Measurements from ENCODE around the gene CNR2.
"Not testable (repeated sequence)": the region's sequence is repeated elsewhere in the genome, so short reads cannot be mapped to it uniquely, and the experiment has no call there.

CNR2 gene

DNA sequence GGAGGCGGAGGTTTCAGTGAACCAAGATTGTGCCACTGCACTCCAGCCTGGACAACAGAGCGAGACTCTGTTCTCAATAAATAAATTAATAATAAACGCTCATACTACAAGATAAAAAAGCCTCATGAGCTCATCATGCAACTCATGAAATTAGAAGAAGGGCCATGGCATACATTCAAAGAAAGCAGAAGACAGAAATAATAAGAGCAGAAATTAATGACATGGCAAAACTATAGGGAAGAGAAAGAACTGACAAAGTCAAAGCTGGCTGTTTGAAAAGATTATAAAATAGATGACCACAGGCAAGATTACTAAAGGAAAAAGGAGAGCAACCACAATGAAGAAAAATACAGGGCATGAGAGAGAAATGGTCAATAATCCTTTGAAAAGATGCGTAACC is 30.4 kb downstream of the CNR2 start:
- DNase-seq (ENCODE audit: low spot score): no peak

DNA sequence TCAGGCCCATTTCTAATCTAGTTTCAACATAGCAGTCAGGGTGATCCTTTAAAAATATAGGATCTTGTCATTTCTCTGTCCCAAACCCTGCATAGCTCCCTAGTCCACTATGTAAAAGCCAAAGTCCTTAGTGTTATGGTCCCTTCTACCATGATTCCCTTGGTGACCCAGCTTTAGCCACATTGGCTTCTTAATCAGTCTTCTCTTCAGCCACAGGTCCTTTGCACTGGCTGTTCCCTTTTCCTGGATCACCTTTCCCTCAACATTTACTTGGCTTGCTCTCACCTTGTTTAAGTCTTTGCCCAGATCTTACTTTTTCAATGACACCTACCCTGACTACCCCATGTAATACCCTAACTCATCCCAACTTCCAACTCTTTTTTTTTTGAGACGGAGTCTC is 33.4 kb downstream of the CNR2 start:
- no peak for DNase-seq (ENCODE audit: low spot score)

DNA sequence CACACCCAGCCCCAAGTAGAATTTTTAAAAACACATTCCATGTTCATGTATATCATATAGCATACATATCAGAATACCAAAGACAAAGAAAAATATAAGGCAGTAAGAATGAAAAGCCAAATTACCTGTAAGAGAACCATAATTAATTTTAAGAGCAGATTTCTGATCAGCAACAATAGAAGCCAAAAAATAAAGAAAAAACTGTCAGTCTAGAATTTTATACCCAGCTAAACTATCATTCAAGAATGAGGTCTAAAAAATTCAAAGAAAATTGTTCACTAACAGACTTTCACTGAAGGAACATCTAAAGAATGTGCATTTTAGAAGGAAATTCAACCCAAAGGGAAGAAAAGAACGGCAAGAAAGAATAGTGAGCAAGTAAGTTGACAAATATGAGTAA is 34.5 kb downstream of the CNR2 start:
- no peak for DNase-seq (ENCODE audit: low spot score)

DNA sequence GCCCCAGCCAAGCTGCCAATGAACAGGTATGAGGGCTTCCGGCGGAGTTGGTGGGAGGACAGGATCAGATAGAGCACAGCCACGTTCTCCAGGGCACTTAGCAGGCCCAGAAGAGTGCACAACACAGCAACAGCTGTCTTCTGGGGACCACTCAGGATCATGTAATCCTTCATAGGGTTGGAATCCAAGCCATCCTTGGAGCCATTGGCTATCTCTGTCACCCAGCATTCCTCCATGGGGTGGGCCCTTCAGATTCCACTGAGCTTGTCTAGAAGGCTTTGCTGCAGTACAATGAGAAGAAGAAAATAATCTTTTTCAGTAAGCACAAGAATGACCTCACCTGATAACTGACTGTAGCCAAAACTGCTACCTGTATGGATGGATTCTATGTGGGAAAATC is 37.8 kb downstream of the CNR2 start:
- no peak for DNase-seq (ENCODE audit: low spot score)

DNA sequence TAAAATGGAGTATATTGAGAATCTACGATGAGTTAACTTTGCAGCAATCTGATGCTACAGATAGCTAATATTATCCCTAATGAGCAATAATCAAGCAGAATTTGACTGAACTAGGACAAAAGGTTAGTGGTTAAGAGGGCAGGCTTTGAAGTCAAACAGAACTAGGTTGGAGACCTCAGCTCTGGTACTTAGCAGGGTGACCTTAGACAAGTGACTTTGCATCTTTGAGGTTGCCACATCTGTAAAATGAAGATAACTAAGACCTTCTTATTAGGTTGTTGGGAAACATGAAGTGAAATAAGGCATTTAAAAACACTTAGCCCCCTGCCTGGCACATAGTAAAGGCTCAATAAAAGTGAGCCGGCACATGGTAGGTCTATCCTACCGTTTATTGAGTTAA is 40.7 kb downstream of the CNR2 start:
- DNase-seq (ENCODE audit: low spot score): no peak

DNA sequence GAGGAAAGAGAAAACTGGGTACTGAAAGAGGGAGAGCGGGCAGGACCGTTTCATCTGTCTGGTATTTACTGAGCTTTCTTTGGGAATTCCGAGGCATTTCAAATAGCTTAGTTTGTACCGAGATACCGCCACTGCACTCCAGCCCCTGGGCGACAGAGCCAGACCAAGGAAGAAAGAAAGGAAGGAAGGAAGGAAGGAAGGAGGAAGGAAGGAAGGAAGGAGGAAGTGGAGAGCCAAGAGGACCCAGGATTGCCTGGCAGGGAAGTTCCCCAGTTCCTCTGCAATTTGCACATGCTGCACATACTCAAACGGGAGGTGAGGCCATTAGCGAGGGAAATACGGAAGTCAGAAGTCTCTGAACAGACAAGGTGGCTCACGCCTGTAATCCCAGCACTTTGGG is 44.1 kb downstream of the CNR2 start:
- no peak for DNase-seq (ENCODE audit: low spot score)

DNA sequence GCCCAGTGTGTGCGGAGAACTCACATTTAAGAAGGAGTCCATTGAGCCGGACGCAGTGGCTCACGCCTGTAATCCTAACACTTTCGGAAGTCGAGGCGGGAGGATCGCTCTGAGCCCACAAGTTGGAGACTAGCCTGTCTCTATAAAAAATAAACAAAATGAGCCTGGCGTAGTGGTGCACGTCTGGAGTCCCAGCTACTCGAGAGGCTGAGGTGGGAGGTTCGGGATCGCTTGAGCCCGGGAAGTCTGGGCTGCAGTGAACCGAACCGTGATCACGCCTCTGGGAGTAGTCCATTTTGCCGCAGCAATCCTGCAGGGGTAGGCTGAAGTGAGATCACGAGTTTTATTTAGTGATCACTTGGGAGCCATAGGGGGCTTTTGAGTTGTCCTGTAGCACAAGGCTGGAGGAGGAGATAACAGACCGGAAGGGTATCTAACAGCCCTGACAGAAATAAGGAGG is 44.6 kb downstream of the CNR2 start:
- no peak for DNase-seq (ENCODE audit: low spot score)

DNA sequence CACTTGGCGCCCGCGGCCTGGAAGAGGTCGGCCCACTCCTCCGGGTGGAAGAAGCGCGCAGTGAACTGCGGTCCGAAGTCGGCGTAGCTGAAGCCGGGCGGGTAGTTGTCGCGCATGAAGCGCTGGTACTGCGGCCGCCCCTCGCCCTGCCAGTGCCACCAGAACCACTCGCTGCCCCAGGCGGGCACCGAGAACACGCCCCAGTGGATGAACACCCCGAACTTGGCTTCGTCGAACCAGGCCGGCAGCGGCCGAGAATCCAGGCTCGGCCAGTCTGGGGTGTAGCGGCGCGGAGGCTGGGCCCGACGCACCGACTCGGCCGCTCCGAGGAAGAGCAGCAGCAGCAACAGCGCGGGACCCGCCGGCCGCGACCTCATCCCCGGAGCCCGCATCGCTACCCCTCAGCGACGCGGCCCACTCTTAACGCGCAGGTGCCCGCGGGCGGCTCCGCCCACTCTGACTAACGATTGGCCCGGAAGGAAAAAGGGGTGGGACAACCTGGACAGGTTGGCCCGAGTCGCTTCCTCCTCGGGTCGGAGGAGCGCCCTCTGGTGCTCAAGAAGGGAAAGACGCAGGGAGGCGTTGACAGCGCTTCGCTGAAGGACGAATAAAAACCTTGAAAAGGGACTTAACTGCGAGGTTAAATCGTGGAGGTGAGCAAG is 45.1 kb downstream of the CNR2 start, which contains the start of gene FUCA1:
TSS of gene FUCA1 (minus strand) at position 396 of the 662 bp plus-strand sequence. CDS start at position 392, 4 bp downstream.
- DNase-seq (ENCODE audit: low spot score): peak; percentile 98

DNA sequence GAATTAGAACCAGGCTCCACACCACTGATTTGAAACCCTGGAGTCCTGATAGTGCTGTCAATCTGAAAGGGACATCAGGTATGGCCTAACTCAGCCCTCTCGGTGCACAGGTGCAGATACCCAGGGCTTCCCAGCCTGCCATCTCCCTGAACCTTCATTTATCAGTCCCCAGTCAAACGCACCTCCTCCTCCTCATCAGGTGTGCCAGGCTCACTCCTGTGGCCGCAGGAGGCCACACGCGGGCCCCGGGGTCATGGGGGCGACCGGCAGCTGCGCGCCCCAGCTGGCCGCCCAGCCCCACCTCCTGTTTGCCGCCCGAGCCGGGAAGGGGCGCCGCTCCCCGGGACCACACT is 45.6 kb downstream of the CNR2 start:
- DNase-seq (ENCODE audit: low spot score): no peak

DNA sequence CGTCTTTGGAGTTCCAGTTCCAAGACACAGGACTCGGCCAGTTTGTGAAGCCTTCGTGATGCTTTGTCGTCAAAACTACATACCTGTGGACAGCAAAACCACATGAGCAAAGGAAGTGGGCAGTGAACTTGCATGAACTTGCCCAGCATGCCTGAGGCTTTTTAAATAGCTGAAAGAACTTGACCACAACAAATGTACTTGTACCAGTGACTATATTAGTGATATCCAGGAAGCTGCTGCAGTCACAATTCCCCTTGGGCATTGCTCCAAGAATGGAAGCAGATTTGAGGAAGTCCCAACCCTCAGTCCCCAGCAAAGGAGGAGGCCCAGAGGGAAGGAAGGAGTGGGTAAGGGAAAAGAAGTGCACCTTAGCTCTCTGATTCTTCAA is 47.6 kb downstream of the CNR2 start:
- no peak for DNase-seq (ENCODE audit: low spot score)

DNA sequence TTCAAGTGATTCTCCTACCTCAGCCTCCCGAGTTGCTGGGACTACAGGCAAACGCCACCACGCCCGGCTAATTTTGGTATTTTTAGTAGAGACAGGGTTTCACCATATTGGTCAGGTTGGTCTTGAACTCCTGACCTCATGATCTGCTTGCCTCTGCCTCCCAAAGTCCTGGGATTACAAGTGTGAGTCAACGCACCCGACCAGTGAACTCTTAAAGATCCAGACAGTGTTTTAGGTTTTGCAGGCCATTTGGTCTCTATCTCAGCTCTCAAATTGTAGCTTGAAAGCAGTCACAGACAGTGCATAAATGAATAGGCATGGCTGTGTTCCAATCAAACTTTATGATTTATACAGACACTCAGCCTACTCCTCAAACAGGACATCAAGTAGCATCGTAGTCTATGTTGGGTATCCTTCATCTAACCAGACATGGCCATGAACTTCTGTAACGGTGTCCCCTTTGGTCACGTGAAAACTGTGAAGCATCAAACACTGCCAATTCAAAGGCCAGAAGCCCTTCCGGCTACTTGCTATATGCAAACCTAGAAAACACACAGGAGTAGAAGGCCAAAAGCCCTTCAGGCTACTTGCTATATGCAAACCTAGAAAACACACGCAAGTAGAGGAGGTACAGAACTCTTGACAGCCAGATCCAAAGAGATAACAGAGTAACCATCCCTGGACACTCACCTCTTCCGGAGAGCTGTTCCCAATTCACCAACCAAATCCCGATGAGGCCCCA is 48.2 kb downstream of the CNR2 start:
- DNase-seq (ENCODE audit: low spot score): no peak

DNA sequence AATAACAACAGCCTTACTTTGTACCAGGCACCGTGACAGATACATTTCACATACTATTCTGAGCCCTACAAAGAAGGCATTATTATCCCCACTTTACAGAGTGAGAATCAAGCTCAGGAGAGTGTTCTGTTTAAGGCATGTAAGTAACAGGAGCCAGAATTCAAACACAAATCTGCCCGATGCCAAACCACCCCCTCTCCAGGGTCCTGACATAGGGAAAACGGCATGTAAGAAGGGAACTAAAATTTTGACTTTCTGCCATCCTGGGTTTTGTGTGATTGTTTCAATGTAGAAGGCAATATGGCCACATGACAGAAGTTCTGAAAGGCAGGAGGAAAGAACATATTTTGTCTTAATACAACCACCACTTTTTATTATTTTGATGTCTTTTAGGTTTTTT is 50.5 kb downstream of the CNR2 start:
- no peak for DNase-seq (ENCODE audit: low spot score)

DNA sequence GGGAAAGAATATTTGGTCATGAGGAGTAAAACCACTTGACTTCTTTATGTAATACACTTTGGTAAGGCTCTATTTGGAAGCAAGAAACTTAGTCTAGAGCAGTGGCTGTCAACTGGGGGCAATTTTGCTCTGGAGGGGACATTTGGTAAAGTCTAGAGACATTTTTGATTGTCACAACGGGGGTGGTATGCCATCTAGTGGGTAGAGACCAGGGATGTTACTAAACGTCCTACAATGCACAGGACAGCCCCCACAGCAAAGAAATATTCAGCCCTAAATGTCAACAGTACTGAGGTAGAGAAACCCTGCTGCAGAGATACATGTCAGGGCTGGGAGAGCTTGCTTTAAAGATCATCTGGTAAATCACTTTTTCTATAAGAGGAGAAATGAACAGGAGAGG is 58.6 kb downstream of the CNR2 start:
- DNase-seq (ENCODE audit: low spot score): peak; percentile 73

DNA sequence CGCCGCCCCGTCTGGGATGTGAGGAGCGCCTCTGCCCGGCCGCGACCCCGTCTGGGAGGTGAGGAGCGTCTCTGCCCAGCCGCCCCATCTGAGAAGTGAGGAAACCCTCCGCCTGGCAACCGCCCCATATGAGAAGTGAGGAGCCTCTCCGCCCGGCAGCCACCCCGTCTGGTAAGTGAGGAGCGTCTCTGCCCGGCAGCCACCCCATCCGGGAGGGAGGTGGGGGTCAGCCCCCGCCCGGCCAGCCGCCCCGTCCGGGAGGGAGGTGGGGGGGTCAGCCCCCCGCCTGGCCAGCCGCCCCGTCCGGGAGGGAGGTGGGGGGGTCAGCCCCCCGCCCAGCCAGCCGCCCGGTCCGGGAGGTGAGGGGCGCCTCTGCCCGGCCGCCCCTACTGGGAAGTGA is 60.0 kb downstream of the CNR2 start:
- not testable (repeated sequence) for DNase-seq (ENCODE audit: low spot score)

DNA sequence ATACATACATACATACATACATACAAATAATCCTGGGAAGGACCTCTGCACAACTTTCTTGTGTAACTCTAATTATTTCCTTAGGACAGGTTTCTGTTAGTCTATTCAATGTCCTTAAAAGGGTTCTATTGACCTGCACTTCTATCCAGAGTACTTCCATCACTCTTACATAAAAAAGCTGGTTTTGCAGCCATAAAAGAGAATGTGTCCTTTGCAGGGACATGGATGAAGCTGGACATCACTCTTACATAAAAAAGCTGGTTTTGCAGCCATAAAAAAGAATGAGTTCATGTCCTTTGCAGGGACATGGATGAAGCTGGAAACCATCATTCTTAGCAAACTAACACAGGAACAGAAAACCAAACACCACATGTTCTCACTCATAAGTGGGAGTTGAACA is 61.8 kb downstream of the CNR2 start:
- not testable (repeated sequence) for DNase-seq (ENCODE audit: low spot score)

DNA sequence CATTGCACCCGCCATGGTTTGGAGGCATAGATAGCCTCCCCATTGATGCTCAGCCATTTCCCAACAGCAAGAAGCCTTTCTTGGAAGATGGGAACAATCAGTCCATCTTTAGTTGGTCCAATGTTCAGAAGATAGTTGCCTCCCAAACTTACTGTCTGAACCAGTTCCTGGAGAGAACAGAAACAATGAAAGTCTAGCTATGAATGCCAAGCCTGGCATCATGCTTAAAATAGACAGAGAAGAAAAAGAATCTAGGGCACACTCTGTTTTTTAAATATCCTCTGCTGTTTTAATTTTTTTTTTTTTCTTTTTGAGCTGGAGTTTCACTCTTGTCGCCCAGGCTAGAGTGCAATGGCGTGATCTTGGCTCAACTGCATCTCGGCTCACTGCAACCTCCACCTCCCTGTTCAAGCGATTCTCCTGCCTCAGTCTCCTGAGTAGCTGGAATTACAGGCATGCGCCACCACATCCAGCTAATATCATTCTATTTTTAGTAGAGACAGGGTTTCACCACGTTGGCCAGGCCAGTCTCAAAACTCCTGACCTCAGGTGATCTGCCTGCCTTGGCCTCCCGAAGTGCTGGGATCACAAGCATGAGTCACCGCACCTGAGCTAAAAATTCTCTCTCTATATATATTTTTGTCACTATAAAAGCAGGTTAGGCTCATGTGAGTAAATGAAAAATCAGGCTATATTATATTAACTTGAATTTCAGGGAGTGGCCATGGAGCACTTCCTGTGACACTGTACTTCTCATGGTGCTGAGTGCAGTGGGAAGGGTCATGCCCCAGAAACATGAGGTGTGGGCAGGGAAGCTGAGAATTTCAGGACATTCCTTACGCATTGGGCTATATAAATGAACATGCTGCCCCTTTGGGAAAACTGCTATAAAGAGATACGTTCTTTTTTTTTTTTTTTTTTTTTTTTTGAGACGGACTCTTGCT is 64.2 kb downstream of the CNR2 start:
- no peak for DNase-seq (ENCODE audit: low spot score)

DNA sequence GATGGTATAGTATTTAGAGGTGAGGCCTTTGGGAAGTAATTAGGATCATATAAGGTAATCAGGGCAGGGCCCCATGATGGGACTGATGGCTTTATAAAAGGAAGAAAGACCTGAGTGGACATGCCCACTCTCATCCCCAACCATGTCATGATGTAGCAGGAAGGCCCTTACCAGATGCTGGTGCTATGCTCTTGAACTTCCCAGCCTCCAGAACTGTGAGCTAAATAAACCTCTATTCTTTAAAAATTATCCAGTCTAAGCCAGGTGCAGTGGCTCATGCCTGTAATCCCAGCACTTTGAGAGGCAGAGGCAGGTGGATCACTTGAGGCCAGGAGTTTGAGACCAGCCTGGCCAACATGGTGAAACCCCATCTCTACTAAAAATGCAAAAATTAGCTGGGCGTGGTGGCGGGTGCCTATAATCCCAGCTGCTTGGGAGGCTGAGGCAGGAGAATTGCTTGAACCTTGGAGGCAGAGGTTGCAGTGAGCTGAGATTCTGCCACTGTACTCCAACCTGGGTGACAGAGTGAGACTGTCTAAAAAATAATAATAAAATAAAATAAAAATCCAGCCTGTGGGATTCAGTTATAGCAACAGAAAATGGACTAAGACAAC is 65.6 kb downstream of the CNR2 start:
- not testable (repeated sequence) for DNase-seq (ENCODE audit: low spot score)

DNA sequence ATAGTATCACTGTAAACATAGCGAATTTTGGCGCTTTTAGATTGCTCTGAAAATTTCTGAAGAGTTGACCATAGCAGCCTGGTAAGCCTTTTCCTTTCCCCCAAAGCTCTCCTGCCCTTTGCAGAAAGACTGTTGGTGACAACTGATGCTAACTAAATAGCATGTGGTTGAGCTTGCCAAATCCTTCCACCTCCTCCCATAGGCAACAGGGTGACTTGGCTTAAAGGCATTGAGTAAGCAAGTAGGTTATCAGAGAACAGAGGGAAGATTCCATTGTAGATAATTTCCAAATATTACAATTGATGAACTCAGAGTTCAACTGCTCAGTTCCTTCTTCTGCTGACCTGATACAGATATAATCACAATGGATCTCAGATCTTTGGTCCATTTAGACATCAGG is 68.0 kb downstream of the CNR2 start:
- DNase-seq (ENCODE audit: low spot score): no peak

DNA sequence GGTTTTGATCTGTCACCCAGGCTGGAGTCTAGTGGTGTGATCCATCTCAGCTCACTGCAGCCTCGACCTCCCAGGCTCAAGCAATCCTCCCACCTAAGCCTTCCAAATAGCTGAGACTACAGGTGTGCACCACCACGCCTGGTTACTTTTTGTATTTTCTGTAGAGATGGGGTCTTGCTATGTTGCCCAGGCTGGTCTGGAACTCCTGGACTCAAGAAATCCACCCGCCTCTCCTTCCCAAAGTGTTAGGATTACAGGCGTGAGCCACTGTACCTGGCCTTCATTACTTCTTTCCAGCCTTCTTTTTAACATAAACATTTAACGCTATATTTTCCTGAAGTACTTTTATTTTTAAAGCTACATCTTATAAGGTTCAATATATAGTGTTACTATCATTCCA is 69.5 kb downstream of the CNR2 start:
- DNase-seq (ENCODE audit: low spot score): no peak

DNA sequence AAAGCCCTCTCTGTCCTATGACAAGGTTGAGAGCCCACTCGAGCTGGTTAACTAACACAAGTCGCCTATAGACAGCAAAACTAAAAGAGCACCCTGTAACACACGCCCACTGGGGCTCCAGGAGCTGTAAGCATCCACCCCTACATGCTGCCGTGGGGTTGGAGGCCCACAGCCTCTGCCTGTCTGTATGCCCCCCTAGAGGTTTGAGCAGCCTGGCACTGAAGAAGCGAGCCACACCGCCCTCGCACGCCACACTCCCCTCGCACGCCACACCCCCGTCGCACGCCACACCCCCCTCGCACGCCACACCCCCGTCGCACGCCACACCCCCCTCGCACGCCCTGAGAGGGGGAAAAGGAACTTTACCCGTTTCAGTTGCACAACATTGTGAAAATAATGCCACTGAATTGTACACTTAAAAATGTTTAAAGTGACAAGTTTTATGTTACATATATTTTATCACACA is 74.7 kb downstream of the CNR2 start:
- DNase-seq (ENCODE audit: low spot score): peak; percentile 91

DNA sequence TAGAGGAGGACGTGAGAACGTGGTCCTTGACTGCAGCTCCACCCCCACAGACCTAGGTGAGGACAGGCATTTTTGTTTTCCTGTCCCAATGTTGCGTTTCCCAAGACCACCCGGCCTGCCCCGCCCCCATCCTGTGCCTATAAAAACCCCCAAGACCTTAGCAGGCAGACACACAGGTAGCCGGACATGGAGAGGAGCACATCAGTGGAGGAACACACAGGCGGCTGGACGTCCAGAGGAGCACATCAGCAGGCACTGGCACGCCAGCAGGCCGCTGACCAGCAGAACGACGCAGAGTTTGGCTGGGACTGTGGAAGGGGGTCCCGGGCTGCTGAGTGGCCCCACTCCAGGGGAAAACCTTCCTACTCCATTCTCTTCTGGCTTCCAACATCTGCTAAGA is 75.3 kb downstream of the CNR2 start:
- DNase-seq (ENCODE audit: low spot score): no peak

DNA sequence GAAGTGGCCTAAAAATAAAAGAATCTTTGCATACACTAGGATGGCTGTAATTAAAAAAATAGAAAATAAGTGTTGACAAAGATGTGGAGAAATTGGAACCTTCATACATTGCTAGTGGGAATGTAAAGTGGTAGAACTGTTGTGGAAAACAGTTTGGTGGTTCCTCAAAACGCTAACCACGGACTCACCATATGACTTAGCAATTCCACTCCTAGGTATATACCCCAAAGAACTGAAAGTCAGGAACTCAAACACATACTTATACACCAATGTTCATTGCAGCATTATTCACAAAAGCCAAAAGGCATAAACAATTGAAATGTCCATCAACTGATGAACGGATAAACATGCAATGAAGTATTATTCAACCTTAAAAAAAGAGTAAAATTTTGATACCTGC is 77.1 kb downstream of the CNR2 start:
- no peak for DNase-seq (ENCODE audit: low spot score)

Data from NAMALWA (cell line).